HCT116 (cell line): ENCODE measurements around the gene ATG16L1.

Experiments
- CTCF ChIP-seq, 3 experiments: fragments of 200-600 bp in 1 of 3; sonication (generic) in 1 of 3; IDR thresholded peaks in 2 of 3; conservative IDR thresholded peaks in 1 of 3; 2 replicates each; pipeline ENCODE4 v1.5.1; 2012 to 2017; ENCODE audit warnings: low read depth in 2 of 3, low read length in 2 of 3, antibody characterized with exemption in 1 of 3, borderline replicate concordance in 1 of 3, control low read depth in 1 of 3, mild to moderate bottlenecking in 1 of 3, mixed read lengths in 1 of 3, mixed run types in 1 of 3, moderate library complexity in 1 of 3; ENCODE audit not compliant: insufficient read depth in 1 of 3
- JUND ChIP-seq: IDR thresholded peaks from 2 replicates; pipeline ENCODE4 v1.6.1; 2012
- POLR2AphosphoS5 ChIP-seq: IDR thresholded peaks from 2 replicates; pipeline ENCODE4 v1.6.1; 2011; ENCODE audit warnings: mild to moderate bottlenecking, low read depth, low read length, moderate library complexity
- SP1 ChIP-seq: IDR thresholded peaks from 2 replicates; pipeline ENCODE4 v1.6.1; 2012; ENCODE audit warnings: low read depth

- TF ChIP-seq JUND = no peak
- no peak for TF ChIP-seq CTCF (IDR thresholded peaks at IDR 0.05 in 2 of 3, conservative IDR thresholded peaks at IDR 0.05 in 1 of 3; ENCODE audit: borderline replicate concordance in 1 of 3, insufficient read depth in 1 of 3, low read depth in 2 of 3, low read length in 2 of 3)
- TF ChIP-seq POLR2AphosphoS5 = no peak
- TF ChIP-seq SP1 = no peak
Measured at GRCh38 chr2:233236820-233237589, 14.5 kb upstream of the ATG16L1 start.
